CD14-positive monocyte (primary cell): Measurements from ENCODE around the gene TARP.

ENCODE experiments used
- DNase-seq, 3 donors: peaks; one replicate each; pipeline ENCODE4 v3.0.0-alpha.2; 2011 to 2022
- H2AFZ ChIP-seq: 2 replicates; pipeline ENCODE4 v1.6.0; 2012; ENCODE audit warnings: mild to moderate bottlenecking, low read depth, low read length, inconsistent platforms; ENCODE audit not compliant: insufficient read depth, poor library complexity, severe bottlenecking
- H3K27ac ChIP-seq, 2 donors: 1 replicate in 1 of 2; 2 replicates in 1 of 2; pipeline ENCODE4 v1.5.1; 2012 to 2013; ENCODE audit warnings: low read length in 2 of 2, control low read depth in 1 of 2, inconsistent platforms in 1 of 2, low read depth in 1 of 2, mild to moderate bottlenecking in 1 of 2
- H3K27me3 ChIP-seq, 2 donors: one replicate each; pipeline versions ENCODE4 v1.6.0 to v1.6.1; 2011 to 2013; ENCODE audit warnings: low read length in 2 of 2; ENCODE audit not compliant: control insufficient read depth in 2 of 2, insufficient read depth in 2 of 2
- H3K36me3 ChIP-seq, 2 donors: replicated peaks in 1 of 2; 1 replicate in 1 of 2; 2 replicates in 1 of 2; pipeline versions ENCODE4 v1.5.1 to v1.6.1; 2012 to 2013; ENCODE audit warnings: low read length in 2 of 2, control low read depth in 1 of 2, inconsistent platforms in 1 of 2, mild to moderate bottlenecking in 1 of 2; ENCODE audit not compliant: insufficient read depth in 2 of 2, control insufficient read depth in 1 of 2
- H3K4me1 ChIP-seq, 2 donors: 1 replicate in 1 of 2; 2 replicates in 1 of 2; pipeline versions ENCODE4 v1.5.1 to v1.6.1; 2012 to 2013; ENCODE audit warnings: low read length in 2 of 2, control low read depth in 1 of 2, inconsistent platforms in 1 of 2, mild to moderate bottlenecking in 1 of 2, moderate library complexity in 1 of 2; ENCODE audit not compliant: insufficient read depth in 2 of 2, control insufficient read depth in 1 of 2
- H3K4me2 ChIP-seq: replicated peaks from 2 replicates; pipeline ENCODE3; 2012; ENCODE audit warnings: low read length, moderate library complexity, mild to moderate bottlenecking; ENCODE audit not compliant: poor library complexity, severe bottlenecking; ENCODE audit errors: extremely low read depth
- H3K4me3 ChIP-seq, 3 experiments: fragments of 200-600 bp in 1 of 3; sonication (generic) in 1 of 3; replicated peaks in 1 of 3; 1 replicate in 2 of 3; 2 replicates in 1 of 3; pipeline ENCODE4 v1.5.1; 2011 to 2013; ENCODE audit warnings: low read length in 3 of 3, mild to moderate bottlenecking in 3 of 3, control low read depth in 2 of 3, low read depth in 2 of 3, inconsistent platforms in 1 of 3, moderate library complexity in 1 of 3
- H3K79me2 ChIP-seq: 2 replicates; pipeline ENCODE4 v1.6.0; 2012; ENCODE audit warnings: mild to moderate bottlenecking, control low read depth, inconsistent platforms, low read length, moderate library complexity; ENCODE audit not compliant: insufficient read depth
- H3K9ac ChIP-seq: 2 replicates; pipeline ENCODE4 v1.6.0; 2017; ENCODE audit warnings: low read length, mild to moderate bottlenecking; ENCODE audit not compliant: insufficient read depth, poor library complexity, severe bottlenecking
- H3K9me3 ChIP-seq, 2 donors: replicated peaks in 1 of 2; 1 replicate in 1 of 2; 2 replicates in 1 of 2; pipeline versions ENCODE4 v1.5.1 to v1.6.1; 2012 to 2013; ENCODE audit warnings: low read length in 2 of 2, control low read depth in 1 of 2; ENCODE audit not compliant: control insufficient read depth in 1 of 2, insufficient read depth in 1 of 2
- H4K20me1 ChIP-seq: 2 replicates; pipeline ENCODE4 v1.6.0; 2012; ENCODE audit warnings: mild to moderate bottlenecking, low read length, control low read depth, moderate library complexity; ENCODE audit not compliant: insufficient read depth
- H3K27ac Mint-ChIP-seq, 7 donors: one replicate each; pipeline ENCODE4 v1.8.0; 2020; ENCODE audit warnings: mild to moderate bottlenecking in 7 of 7, mixed read lengths in 7 of 7, moderate library complexity in 6 of 7, inconsistent platforms in 2 of 7
- H3K27me3 Mint-ChIP-seq, 3 donors: one replicate each; pipeline ENCODE4 v1.8.0; 2021 to 2022; ENCODE audit warnings: low read depth in 3 of 3, mild to moderate bottlenecking in 3 of 3, mixed read lengths in 3 of 3, moderate library complexity in 3 of 3, inconsistent platforms in 1 of 3
- H3K36me3 Mint-ChIP-seq, 2 donors: one replicate each; pipeline ENCODE4 v1.8.0; 2020; ENCODE audit warnings: mixed read lengths in 2 of 2, inconsistent platforms in 1 of 2, mild to moderate bottlenecking in 1 of 2
- H3K4me1 Mint-ChIP-seq: one replicate; pipeline ENCODE4 v1.8.0; 2020; ENCODE audit warnings: mild to moderate bottlenecking, mixed read lengths
- H3K4me3 Mint-ChIP-seq, 2 donors: one replicate each; pipeline ENCODE4 v1.8.0; 2020; ENCODE audit warnings: mild to moderate bottlenecking in 2 of 2, mixed read lengths in 2 of 2, moderate library complexity in 1 of 2
- H3K9me3 Mint-ChIP-seq, 7 donors: one replicate each; pipeline ENCODE4 v1.8.0; 2020 to 2022; ENCODE audit warnings: mixed read lengths in 7 of 7, mild to moderate bottlenecking in 6 of 7, moderate library complexity in 6 of 7, inconsistent platforms in 2 of 7
- WGBS: methylation state at CpG from one replicate; pipeline ENCODE4 v1.1.5; 2013; ENCODE audit warnings: missing lambda C conversion rate; ENCODE audit not compliant: insufficient coverage; 5-methylcytosine and 5-hydroxymethylcytosine counted together
- intact Hi-C, 2 donors: fragments of 100-400 bp; cut with micrococcal nuclease; formaldehyde crosslinking; loops; one replicate each; pipeline versions ENCODE4 v1.15.0 to v1.15.1; 2023
- TF ChIP-seq, protein P1 (sequence below): fragments of 200-600 bp; IDR thresholded peaks from one replicate; pipeline ENCODE4 v1.8.0; 2022; ENCODE audit warnings: antibody characterized with exemption, mild to moderate bottlenecking

The TARP gene

DNA sequence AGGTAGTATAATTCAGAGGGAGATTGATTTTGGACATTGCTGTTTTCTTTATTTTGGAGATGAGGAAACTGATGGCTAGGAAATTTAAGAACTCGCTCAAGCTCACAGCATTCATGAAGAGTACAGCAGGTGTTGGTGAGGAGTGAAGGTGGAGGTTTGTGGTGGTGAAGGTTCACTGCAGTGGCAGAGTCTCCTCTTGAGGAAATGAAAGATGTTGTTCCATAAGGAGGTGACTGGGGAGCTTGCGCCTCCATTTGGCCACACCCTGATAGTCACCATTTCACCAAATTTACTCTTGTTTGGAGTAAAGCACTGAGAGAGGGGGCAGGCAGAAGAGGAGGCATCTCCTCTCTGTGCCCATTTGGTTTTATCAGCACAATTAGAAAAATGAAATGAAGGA, 46.4 kb upstream of the TARP start:
- no peak overlapping the region for H3K4me3 Mint-ChIP-seq
- intact Hi-C loops = loop anchor here (5.0 to 10.0 kb wide), 2 partner anchors 38 to 105 kb away; no protein-coding TSS in a partner anchor
- WGBS = 100% methylated on average over 1 of the region's 2 CpGs
- peaks cover 0 to 4% (median 0%) of the 10 kb centered on the region in 7 donors for H3K9me3 Mint-ChIP-seq
- H3K9ac ChIP-seq = no peak overlapping the region
- no peaks in the 10 kb centered on the region for H3K36me3 Mint-ChIP-seq
- no peak overlapping the region for H3K27ac Mint-ChIP-seq
- no peak for DNase-seq
- H2AFZ ChIP-seq = no peak overlapping the region
- H3K4me3 ChIP-seq = no peak overlapping the region
- H3K4me1 ChIP-seq = peaks cover 21% of the 10 kb centered on the region in 2 donors
- H3K4me1 Mint-ChIP-seq = peaks cover 24% of the 10 kb centered on the region
- H3K9me3 ChIP-seq = no peaks in the 10 kb centered on the region
- H3K27ac ChIP-seq = no peak overlapping the region
- peaks cover 0 to 3% (median 2%) of the 10 kb centered on the region in 3 donors for H3K27me3 Mint-ChIP-seq
- H3K79me2 ChIP-seq = peaks cover 14% of the 10 kb centered on the region
- TF ChIP-seq, protein P1, sequence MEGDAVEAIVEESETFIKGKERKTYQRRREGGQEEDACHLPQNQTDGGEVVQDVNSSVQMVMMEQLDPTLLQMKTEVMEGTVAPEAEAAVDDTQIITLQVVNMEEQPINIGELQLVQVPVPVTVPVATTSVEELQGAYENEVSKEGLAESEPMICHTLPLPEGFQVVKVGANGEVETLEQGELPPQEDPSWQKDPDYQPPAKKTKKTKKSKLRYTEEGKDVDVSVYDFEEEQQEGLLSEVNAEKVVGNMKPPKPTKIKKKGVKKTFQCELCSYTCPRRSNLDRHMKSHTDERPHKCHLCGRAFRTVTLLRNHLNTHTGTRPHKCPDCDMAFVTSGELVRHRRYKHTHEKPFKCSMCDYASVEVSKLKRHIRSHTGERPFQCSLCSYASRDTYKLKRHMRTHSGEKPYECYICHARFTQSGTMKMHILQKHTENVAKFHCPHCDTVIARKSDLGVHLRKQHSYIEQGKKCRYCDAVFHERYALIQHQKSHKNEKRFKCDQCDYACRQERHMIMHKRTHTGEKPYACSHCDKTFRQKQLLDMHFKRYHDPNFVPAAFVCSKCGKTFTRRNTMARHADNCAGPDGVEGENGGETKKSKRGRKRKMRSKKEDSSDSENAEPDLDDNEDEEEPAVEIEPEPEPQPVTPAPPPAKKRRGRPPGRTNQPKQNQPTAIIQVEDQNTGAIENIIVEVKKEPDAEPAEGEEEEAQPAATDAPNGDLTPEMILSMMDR = no peak
- H3K36me3 ChIP-seq = no peaks in the 10 kb centered on the region
- H4K20me1 ChIP-seq = no peaks in the 10 kb centered on the region
- no peaks in the 10 kb centered on the region for H3K27me3 ChIP-seq
- no peak overlapping the region for H3K4me2 ChIP-seq

DNA sequence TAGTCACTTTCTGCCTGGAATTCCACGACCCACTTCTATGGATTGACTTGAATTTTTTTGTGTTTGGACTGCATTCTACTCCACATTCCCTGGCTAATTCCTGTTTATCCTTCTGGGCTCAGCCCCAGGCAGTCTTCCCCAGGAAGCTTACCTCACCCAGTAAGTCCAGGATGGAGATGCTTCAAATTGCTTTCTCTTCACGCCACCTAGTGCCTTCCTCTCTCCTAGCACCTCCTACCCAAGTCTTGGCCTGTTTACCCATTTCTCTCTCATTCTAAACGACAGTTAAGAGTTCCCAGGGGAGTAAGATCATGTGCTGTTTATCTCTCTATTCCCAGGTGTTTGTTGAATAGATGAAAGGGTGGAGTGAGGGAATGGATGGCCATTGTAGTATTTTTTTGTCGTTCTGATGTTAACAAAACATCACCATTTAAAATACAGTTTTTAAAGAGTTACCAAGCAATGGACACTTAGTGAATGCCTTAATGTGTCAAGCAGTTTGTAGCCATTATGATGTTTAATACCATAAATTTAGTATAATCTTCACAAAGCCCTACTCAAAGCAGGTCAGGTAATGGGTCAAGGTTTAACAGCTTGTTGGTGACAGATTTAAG, 45.5 kb upstream of the TARP start:
- peaks cover 14% of the 10 kb centered on the region for H3K79me2 ChIP-seq
- H3K9ac ChIP-seq = no peak overlapping the region
- H3K4me2 ChIP-seq = peak overlapping the region; percentile 53
- Mint-ChIP-seq H3K4me3 (peak overlapping the region in 1 of 2 donors; percentile 68), H3K4me1 (peaks cover 24% of the 10 kb centered on the region), H3K27me3 (peaks cover 0 to 3% (median under 1%) of the 10 kb centered on the region in 3 donors), H3K9me3 (peaks cover 0 to 4% (median 0%) of the 10 kb centered on the region in 7 donors), H3K27ac (peak overlapping the region in 6 of 7 donors; percentile 8 to 91 (median 76)), H3K36me3 (no peaks in the 10 kb centered on the region)
- no CpG with 5 or more reads among the region's 4 CpGs for WGBS
- H3K27me3 ChIP-seq = no peaks in the 10 kb centered on the region
- TF ChIP-seq, protein P1 = peak; percentile 72
- DNase-seq = peak in 2 of 3 donors; percentile 33 to 57
- intact Hi-C loops = loop anchor here in 1 of 2 donors (5.0 kb wide), 1 partner anchor 37 kb away; no protein-coding TSS in a partner anchor
- H3K27ac ChIP-seq = peak overlapping the region in 1 of 2 donors; percentile 47
- H3K4me3 ChIP-seq = peak overlapping the region in 1 of 3 experiments; percentile 42
- H3K9me3 ChIP-seq = no peaks in the 10 kb centered on the region
- H4K20me1 ChIP-seq = no peaks in the 10 kb centered on the region
- peak overlapping the region; percentile 82 for H2AFZ ChIP-seq
- H3K4me1 ChIP-seq = peaks cover 21% of the 10 kb centered on the region in 2 donors
- no peaks in the 10 kb centered on the region for H3K36me3 ChIP-seq
